Measurements from ENCODE around the gene ARHGAP25. TPM values are rescaled to one million over a fixed set of nuclear protein-coding genes. Genes with fewer than 3 reads are reported as not detected.

Gene ARHGAP25
- total and polyA plus RNA-seq, 10 of the 15 experiments (the other 5 are each of a cell fraction or from before 2014, with no cell fraction given), result 0.15 to 1.0 (median 0.46) TPM

- DNase-seq (ENCODE audit: low read depth, low spot score) (no peak), ATAC-seq (no peak), FAIRE-seq (no peak)
- no peak overlapping the region for H3K4me2 ChIP-seq (ENCODE audit: control insufficient read depth, insufficient read depth)
- H3K4me1 ChIP-seq (ENCODE audit: control insufficient read depth, insufficient read depth, low read length), result peaks cover 25% of the 10 kb centered on the region
- no peaks in the 10 kb centered on the region for H3K79me2 ChIP-seq (ENCODE audit: control insufficient read depth, insufficient read depth, low read length)
- H3K4me3 ChIP-seq, result no peak overlapping the region
- no peaks in the 10 kb centered on the region for H3K27me3 ChIP-seq (replicated peaks in 1 of 2; ENCODE audit: control insufficient read depth in 2 of 2, insufficient read depth in 2 of 2, low read length in 1 of 2)
- BruUV-seq (replicated peaks), result no TSS peak
- ChIA-PET RAD21 (ENCODE audit: unreplicated experiment) (no interaction called here), POLR2A (no interaction called here), CTCF (no interaction called here), SMC1A (ENCODE audit: uncharacterized antibody, unreplicated experiment) (no interaction called here)
- no peaks in the 10 kb centered on the region for H4K20me1 ChIP-seq (ENCODE audit: control insufficient read depth, insufficient read depth)
- in situ Hi-C loops (cut with MboI) (no loop called here), intact Hi-C loops (cut with micrococcal nuclease; ENCODE audit: unreplicated experiment) (no loop called here)
- no peaks in the 10 kb centered on the region; the same call in 1 of the 3 replicates for H3K9me3 ChIP-seq (replicated peaks; ENCODE audit: control insufficient read depth, insufficient read depth, low read length)
- no peaks in the 10 kb centered on the region for H3K36me3 ChIP-seq (ENCODE audit: control insufficient read depth in 2 of 2, insufficient read depth in 2 of 2, low read length in 1 of 2)
- no peak overlapping the region for H2AFZ ChIP-seq (ENCODE audit: control insufficient read depth, low read depth, low read length)
- H3K9ac ChIP-seq (ENCODE audit: control insufficient read depth, insufficient read depth, low read length), result no peak overlapping the region
- WGBS (ENCODE audit: insufficient coverage, insufficient replicate concordance, low lambda C conversion rate, missing lambda C conversion rate), result 61% methylated on average over 5 of the region's 5 CpGs
- H3K27ac ChIP-seq (ENCODE audit: control insufficient read depth, insufficient read depth), result no peak overlapping the region
- no peak for TF ChIP-seq IRF5 (IDR thresholded peaks at IDR 0.05; ENCODE audit: borderline replicate concordance)
- TF ChIP-seq REST (IDR thresholded peaks at IDR 0.05; ENCODE audit: low read depth, low read length), result no peak
- no peak for TF ChIP-seq ASH2L (IDR thresholded peaks at IDR 0.05; ENCODE audit: borderline replicate concordance, low read depth)
- no peak for TF ChIP-seq CBX3 (IDR thresholded peaks at IDR 0.05; ENCODE audit: borderline replicate concordance, low read depth)
- no peak for TF ChIP-seq FOXM1 (IDR thresholded peaks at IDR 0.05; ENCODE audit: low read depth, low read length)
- TF ChIP-seq BACH1 (IDR thresholded peaks at IDR 0.05; ENCODE audit: borderline replicate concordance), result no peak
- TF ChIP-seq PRDM15 (CRISPR knock-in tag; IDR thresholded peaks at IDR 0.05), result no peak
- TF ChIP-seq NFYB (IDR thresholded peaks at IDR 0.05; ENCODE audit: insufficient read depth, low read depth, low read length), result no peak
- TF ChIP-seq NR2C2 (IDR thresholded peaks at IDR 0.05; ENCODE audit: borderline replicate concordance, control insufficient read depth, insufficient read length, low read depth), result no peak
- TF ChIP-seq ZNF384 (IDR thresholded peaks at IDR 0.05; ENCODE audit: borderline replicate concordance, low read depth, low read length), result no peak
- TF ChIP-seq STAT1 (conservative IDR thresholded peaks at IDR 0.05), result no peak
- no peak for TF ChIP-seq STAT3 (IDR thresholded peaks at IDR 0.05; ENCODE audit: low read depth, low read length)
- TF ChIP-seq ATF3 (IDR thresholded peaks at IDR 0.05; ENCODE audit: borderline replicate concordance, extremely low read depth, low read depth, low read length), result no peak
- TF ChIP-seq RAD51 (IDR thresholded peaks at IDR 0.05), result no peak
- no peak for TF ChIP-seq POU2F2 (IDR thresholded peaks at IDR 0.05; ENCODE audit: borderline replicate concordance, low read depth, low read length)
These were observed 48.4 kb upstream of the ARHGAP25 start for GRCh38 chr2:68686178-68686577.

All from GM12878 (cell line).